GM10266 (cell line): ENCODE data around the gene NAA30.
"Not testable (repeated sequence)": the region's sequence is repeated elsewhere in the genome, so short reads cannot be mapped to it uniquely, and the experiment has no call there.

Experiments used
- DNase-seq: peaks from one replicate; pipeline ENCODE4 v3.0.0; 2012; ENCODE audit errors: extremely low spot score
- CTCF ChIP-seq: IDR thresholded peaks from 2 replicates; pipeline ENCODE4 v1.5.1; 2012; ENCODE audit warnings: mild to moderate bottlenecking, low read depth; ENCODE audit not compliant: control insufficient read depth, insufficient read depth; ENCODE audit errors: missing control alignments

Gene NAA30

GRCh38 chr14:57390037-57390805, at the start of gene NAA30:
TSS of gene NAA30 (plus strand) at chr14:57390586. CDS start at chr14:57390958, 372 bp downstream.
- TF ChIP-seq CTCF = no peak
- DNase-seq = peak; percentile 91

- DNase-seq = not testable (repeated sequence)
These were observed 46.7 kb upstream of the NAA30 start for GRCh38 chr14:57343545-57344297.

- DNase-seq = no peak
- no peak for TF ChIP-seq CTCF
These were observed 45.3 kb upstream of the NAA30 start for GRCh38 chr14:57345106-57345505.

GRCh38 chr14:57346741-57347140, 43.6 kb upstream of the NAA30 start:
- TF ChIP-seq CTCF = no peak

GRCh38 chr14:57352396-57353170, 37.8 kb upstream of the NAA30 start:
- TF ChIP-seq CTCF = no peak
- DNase-seq = no peak

More at GRCh38 chr14:57346741-57347140, 43.6 kb upstream of the NAA30 start:
- no peak for DNase-seq

- TF ChIP-seq CTCF = no peak
- DNase-seq = no peak
These were observed 35.1 kb upstream of the NAA30 start for GRCh38 chr14:57355081-57355800.

GRCh38 chr14:57362361-57362760, 28.0 kb upstream of the NAA30 start:
- DNase-seq = no peak
- no peak for TF ChIP-seq CTCF
